WTC11 (cell line): ENCODE results near the gene AMOTL1.

Source experiments
- ZNF416 ChIP-seq: fragments of 250-450 bp; sonication (Bioruptor Pico); IDR thresholded peaks from 2 replicates; pipeline ENCODE4 v1.9.0; 2021; ENCODE audit warnings: mild to moderate bottlenecking, inconsistent platforms
- TF ChIP-seq, protein P1 (sequence below): fragments of 200-600 bp; IDR thresholded peaks from 2 replicates; pipeline ENCODE4 v1.8.0; 2022; ENCODE audit warnings: antibody characterized with exemption
- TF ChIP-seq, protein P2 (sequence below): sonication (generic); formaldehyde crosslinking; IDR thresholded peaks from 2 replicates; pipeline ENCODE4 v1.8.1; 2022; ENCODE audit warnings: low read depth, missing genetic modification reagents, borderline replicate concordance
- TF ChIP-seq, protein P3 (sequence below): sonication (generic); formaldehyde crosslinking; IDR thresholded peaks from 2 replicates; pipeline ENCODE4 v1.8.1; 2022; ENCODE audit warnings: mild to moderate bottlenecking, missing genetic modification reagents, moderate library complexity, borderline replicate concordance

DNA sequence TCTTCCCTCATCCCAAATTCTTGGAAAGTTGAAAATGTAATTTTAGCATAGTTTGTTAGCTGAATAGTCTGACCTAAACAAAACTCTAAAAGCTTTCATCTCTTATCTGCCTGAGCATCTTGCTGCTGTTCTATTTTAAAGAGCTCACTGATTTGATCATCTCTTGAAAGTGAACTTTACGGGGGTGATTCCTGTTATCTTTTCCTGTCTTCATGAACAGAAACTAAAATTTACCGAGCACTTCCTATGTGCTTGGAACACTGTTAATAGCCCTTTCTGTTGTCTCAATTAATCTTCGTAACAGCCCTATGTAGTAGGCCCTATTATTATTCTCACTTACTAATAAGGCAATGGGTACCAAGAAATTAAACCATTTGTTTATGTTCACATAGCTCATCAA is 12.3 kb downstream of the AMOTL1 start:
- TF ChIP-seq, protein P1, sequence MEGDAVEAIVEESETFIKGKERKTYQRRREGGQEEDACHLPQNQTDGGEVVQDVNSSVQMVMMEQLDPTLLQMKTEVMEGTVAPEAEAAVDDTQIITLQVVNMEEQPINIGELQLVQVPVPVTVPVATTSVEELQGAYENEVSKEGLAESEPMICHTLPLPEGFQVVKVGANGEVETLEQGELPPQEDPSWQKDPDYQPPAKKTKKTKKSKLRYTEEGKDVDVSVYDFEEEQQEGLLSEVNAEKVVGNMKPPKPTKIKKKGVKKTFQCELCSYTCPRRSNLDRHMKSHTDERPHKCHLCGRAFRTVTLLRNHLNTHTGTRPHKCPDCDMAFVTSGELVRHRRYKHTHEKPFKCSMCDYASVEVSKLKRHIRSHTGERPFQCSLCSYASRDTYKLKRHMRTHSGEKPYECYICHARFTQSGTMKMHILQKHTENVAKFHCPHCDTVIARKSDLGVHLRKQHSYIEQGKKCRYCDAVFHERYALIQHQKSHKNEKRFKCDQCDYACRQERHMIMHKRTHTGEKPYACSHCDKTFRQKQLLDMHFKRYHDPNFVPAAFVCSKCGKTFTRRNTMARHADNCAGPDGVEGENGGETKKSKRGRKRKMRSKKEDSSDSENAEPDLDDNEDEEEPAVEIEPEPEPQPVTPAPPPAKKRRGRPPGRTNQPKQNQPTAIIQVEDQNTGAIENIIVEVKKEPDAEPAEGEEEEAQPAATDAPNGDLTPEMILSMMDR: no peak
- TF ChIP-seq, protein P2, sequence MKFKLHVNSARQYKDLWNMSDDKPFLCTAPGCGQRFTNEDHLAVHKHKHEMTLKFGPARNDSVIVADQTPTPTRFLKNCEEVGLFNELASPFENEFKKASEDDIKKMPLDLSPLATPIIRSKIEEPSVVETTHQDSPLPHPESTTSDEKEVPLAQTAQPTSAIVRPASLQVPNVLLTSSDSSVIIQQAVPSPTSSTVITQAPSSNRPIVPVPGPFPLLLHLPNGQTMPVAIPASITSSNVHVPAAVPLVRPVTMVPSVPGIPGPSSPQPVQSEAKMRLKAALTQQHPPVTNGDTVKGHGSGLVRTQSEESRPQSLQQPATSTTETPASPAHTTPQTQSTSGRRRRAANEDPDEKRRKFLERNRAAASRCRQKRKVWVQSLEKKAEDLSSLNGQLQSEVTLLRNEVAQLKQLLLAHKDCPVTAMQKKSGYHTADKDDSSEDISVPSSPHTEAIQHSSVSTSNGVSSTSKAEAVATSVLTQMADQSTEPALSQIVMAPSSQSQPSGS: no peak
- TF ChIP-seq ZNF416 (CRISPR knock-in tag): no peak
- TF ChIP-seq, protein P3, sequence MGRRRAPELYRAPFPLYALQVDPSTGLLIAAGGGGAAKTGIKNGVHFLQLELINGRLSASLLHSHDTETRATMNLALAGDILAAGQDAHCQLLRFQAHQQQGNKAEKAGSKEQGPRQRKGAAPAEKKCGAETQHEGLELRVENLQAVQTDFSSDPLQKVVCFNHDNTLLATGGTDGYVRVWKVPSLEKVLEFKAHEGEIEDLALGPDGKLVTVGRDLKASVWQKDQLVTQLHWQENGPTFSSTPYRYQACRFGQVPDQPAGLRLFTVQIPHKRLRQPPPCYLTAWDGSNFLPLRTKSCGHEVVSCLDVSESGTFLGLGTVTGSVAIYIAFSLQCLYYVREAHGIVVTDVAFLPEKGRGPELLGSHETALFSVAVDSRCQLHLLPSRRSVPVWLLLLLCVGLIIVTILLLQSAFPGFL: no peak
